Sigmoid colon (tissue), 7 donors: ENCODE results near the gene MIPEP. TPM values are rescaled to one million over a fixed set of nuclear protein-coding genes. Genes with fewer than 3 reads are reported as not detected.

ENCODE experiments used
- DNase-seq: peaks from one replicate; pipeline ENCODE4 v3.0.0-alpha.2; 2019
- H3K27ac ChIP-seq, 4 donors: fragments of 200-600 bp; sonication (generic); one replicate each; pipeline ENCODE4 v1.5.1; 2016 to 2019; ENCODE audit warnings: mild to moderate bottlenecking in 1 of 4
- H3K27me3 ChIP-seq, 3 donors: fragments of 200-600 bp; sonication (generic); one replicate each; pipeline ENCODE4 v1.5.1; 2019; ENCODE audit warnings: mild to moderate bottlenecking in 1 of 3
- H3K36me3 ChIP-seq, 4 donors: fragments of 200-600 bp; sonication (generic); one replicate each; pipeline ENCODE4 v1.5.1; 2016 to 2019
- H3K4me1 ChIP-seq, 4 donors: fragments of 200-600 bp; sonication (generic); one replicate each; pipeline ENCODE4 v1.5.1; 2017 to 2019
- H3K4me3 ChIP-seq, 4 donors: fragments of 200-600 bp; sonication (generic); one replicate each; pipeline ENCODE4 v1.5.1; 2017 to 2019; ENCODE audit warnings: mild to moderate bottlenecking in 2 of 4, moderate library complexity in 1 of 4
- H3K9me3 ChIP-seq, 4 donors: fragments of 200-600 bp in 3 of 4; sonication (generic) in 3 of 4; one replicate each; pipeline versions ENCODE4 v1.5.1 to v1.6.1; 2013 to 2019
- EP300 ChIP-seq, 4 donors: sonication (generic); formaldehyde crosslinking; IDR thresholded peaks; one replicate each; pipeline ENCODE4 v1.6.1; 2017; ENCODE audit warnings: antibody characterized with exemption in 4 of 4
- POLR2A ChIP-seq, 2 donors: fragments of 450-650 bp; IDR thresholded peaks; one replicate each; pipeline ENCODE4 v1.6.1; 2016; ENCODE audit warnings: antibody characterized with exemption in 2 of 2, mild to moderate bottlenecking in 2 of 2, moderate library complexity in 2 of 2
- POLR2AphosphoS5 ChIP-seq, 4 donors: sonication (generic); formaldehyde crosslinking; IDR thresholded peaks; one replicate each; pipeline ENCODE4 v1.6.1; 2017; ENCODE audit warnings: antibody characterized with exemption in 4 of 4
- WGBS, 2 donors: extraction: QIAGEN DNeasy Blood & Tissue Kit; methylation state at CpG; one replicate each; pipeline ENCODE4 v1.1.7; 2013; 5-methylcytosine and 5-hydroxymethylcytosine counted together
- intact Hi-C: fragments of 100-400 bp; cut with DNase I; formaldehyde crosslinking; loops from one replicate; pipeline ENCODE4 v1.15.1; 2023
- polyA plus RNA-seq, 3 donors: library from polyadenylated mRNA; stranded (reverse); fragments of 200-250 nt; gene quantifications; one replicate each; pipeline ENCODE4 v1.2.3, GENCODE V29; 2013
- total RNA-seq, 4 donors: library from RNA; depleted of rRNA; stranded (reverse); fragments of >200 nt; gene quantifications; one replicate each; pipeline ENCODE4 v1.1.0, GENCODE V29; 2016
- TF ChIP-seq, protein P1 (sequence below), 4 experiments: fragments of 450-650 bp in 3 of 4; fragments of 200-600 bp in 1 of 4; IDR thresholded peaks; one replicate each; pipeline ENCODE4 v1.5.1; 2016 to 2019; ENCODE audit warnings: antibody characterized with exemption in 4 of 4, mild to moderate bottlenecking in 3 of 4, moderate library complexity in 2 of 4
- donor health status: healthy with polysubstance abuse.
- donor health status: Bipolar disorder and iron deficiency.
- donor health status: healthy.

MIPEP gene
- total and polyA plus RNA-seq, 7 donors: 10.7 to 20.5 (median 11.4) TPM

DNA sequence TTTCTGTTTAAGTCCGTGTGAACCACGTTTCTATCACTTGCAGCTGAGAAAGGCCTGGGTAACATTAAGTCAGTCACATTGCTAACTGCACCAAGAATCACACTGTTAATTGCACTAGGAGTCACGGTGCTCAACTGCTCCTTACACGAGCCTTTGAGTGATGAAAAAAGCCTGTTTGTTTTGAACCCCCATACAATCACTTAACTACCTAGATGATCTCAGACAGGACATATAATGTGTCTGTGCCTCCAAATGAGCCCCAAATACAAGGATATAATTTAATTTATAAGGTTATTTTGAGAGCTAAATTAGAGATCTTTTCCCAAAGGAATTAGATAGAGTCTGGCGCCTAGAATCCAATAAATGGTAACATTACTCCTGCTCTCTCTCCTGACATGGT is 84.1 kb downstream of the MIPEP start:
- Histone ChIP-seq H3K4me3 (no peak overlapping the region), H3K27ac (no peak overlapping the region), H3K36me3 (peaks cover 0 to 7% (median 0%) of the 10 kb centered on the region in 4 donors), H3K27me3 (no peaks in the 10 kb centered on the region), H3K4me1 (no peaks in the 10 kb centered on the region), H3K9me3 (no peaks in the 10 kb centered on the region)
- WGBS, 2 donors: 94 to 96% methylated on average over 5 of the region's 5 CpGs
- TF ChIP-seq POLR2A (IDR thresholded peaks at IDR 0.05): no peak
- TF ChIP-seq, protein P1, sequence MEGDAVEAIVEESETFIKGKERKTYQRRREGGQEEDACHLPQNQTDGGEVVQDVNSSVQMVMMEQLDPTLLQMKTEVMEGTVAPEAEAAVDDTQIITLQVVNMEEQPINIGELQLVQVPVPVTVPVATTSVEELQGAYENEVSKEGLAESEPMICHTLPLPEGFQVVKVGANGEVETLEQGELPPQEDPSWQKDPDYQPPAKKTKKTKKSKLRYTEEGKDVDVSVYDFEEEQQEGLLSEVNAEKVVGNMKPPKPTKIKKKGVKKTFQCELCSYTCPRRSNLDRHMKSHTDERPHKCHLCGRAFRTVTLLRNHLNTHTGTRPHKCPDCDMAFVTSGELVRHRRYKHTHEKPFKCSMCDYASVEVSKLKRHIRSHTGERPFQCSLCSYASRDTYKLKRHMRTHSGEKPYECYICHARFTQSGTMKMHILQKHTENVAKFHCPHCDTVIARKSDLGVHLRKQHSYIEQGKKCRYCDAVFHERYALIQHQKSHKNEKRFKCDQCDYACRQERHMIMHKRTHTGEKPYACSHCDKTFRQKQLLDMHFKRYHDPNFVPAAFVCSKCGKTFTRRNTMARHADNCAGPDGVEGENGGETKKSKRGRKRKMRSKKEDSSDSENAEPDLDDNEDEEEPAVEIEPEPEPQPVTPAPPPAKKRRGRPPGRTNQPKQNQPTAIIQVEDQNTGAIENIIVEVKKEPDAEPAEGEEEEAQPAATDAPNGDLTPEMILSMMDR (IDR thresholded peaks at IDR 0.05): no peak
- no peak for TF ChIP-seq POLR2AphosphoS5 (IDR thresholded peaks at IDR 0.05)
- no peak for TF ChIP-seq EP300 (IDR thresholded peaks at IDR 0.05)
- DNase-seq: no peak
- intact Hi-C loops: no loop called here

DNA sequence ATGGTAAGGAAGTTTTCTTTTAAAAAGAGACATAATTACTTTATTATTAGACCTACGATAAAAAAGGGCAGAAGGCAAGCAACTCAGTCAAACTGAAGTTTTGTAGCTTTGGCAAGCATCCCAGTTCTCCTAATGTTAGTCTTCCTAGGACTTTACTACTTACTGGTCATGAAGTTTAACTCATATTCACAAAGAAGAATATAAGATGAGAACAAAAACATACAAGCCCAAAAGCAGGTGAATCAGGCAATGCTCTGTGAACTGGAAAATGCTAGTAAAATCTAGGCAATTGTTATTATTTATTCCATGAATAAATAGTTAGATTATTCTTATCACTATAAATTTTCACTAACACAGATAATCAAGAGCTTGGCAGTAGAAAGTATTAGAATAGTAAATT is 85.0 kb downstream of the MIPEP start:
- intact Hi-C loops: no loop called here
- Histone ChIP-seq H3K27ac (no peak overlapping the region), H3K4me3 (no peak overlapping the region), H3K27me3 (no peaks in the 10 kb centered on the region), H3K4me1 (no peaks in the 10 kb centered on the region), H3K36me3 (peaks cover 0 to 7% (median 0%) of the 10 kb centered on the region in 4 donors), H3K9me3 (no peaks in the 10 kb centered on the region)
- no peak for DNase-seq
- TF ChIP-seq, protein P1 (IDR thresholded peaks at IDR 0.05): no peak
- no peak for TF ChIP-seq POLR2AphosphoS5 (IDR thresholded peaks at IDR 0.05)
- 69 to 79% methylated on average over 1 of the region's 1 CpG for WGBS, 2 donors

DNA sequence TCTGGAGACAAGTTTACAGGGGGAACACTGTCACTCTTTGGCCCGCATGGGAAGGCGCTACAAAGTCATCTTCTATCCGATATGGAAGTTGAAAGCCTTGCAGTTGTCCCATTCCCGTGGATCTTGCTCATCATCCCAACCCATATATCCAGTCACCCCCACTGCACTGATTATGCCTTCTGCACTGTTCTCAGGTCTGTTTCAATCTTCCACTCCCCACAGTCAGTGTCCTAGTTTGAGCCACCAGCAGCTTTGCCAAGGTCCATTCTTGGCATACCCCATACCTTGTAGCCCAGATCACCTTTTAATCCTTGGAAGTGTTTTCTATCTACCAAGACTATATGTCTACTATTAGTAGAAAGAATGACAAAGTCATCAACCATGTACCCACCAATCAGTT is 88.1 kb downstream of the MIPEP start:
- Histone ChIP-seq H3K4me3 (no peak overlapping the region), H3K36me3 (peaks cover 0 to 20% (median 0%) of the 10 kb centered on the region in 4 donors), H3K27ac (no peak overlapping the region), H3K9me3 (no peaks in the 10 kb centered on the region), H3K4me1 (no peaks in the 10 kb centered on the region), H3K27me3 (no peaks in the 10 kb centered on the region)
- no peak for DNase-seq
- intact Hi-C loops: no loop called here
- TF ChIP-seq, protein P1 (IDR thresholded peaks at IDR 0.05): no peak
- 91 to 97% methylated on average over 4 of the region's 4 CpGs for WGBS, 2 donors

DNA sequence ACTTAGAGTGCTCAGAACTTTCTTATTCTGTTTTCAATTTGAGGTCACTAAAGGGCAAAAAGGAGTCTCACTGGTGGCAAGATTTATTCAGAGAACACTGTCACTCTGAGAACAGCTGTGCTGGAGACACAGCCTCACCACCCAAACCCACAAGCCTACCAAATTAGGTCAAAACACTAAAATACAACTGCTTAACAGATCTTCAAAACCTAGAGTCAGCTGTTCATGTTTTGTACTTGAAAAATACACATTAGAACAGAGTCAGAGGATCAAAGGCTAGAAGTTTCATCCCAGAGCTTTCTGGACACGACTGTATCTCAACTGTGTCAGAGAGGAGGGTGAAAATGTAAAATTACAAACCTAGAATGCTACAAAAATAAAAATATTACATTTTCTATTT is 89.3 kb downstream of the MIPEP start:
- no peak for DNase-seq

More for the DNA sequence above, 89.3 kb downstream of the MIPEP start:
- Histone ChIP-seq H3K4me1 (peaks cover 0 to 4% (median 0%) of the 10 kb centered on the region in 4 donors), H3K27me3 (no peaks in the 10 kb centered on the region), H3K4me3 (no peak overlapping the region), H3K27ac (peak overlapping the region in 1 of 4 donors; percentile 51), H3K9me3 (no peaks in the 10 kb centered on the region), H3K36me3 (peaks cover 0 to 16% (median 0%) of the 10 kb centered on the region in 4 donors)
- 40 to 84% methylated on average over 1 of the region's 1 CpG for whole genome bisulfite sequencing, 2 donors
- intact Hi-C loops: no loop called here
- TF ChIP-seq, protein P1 (IDR thresholded peaks at IDR 0.05): no peak
- TF ChIP-seq POLR2A (IDR thresholded peaks at IDR 0.05): no peak
- no peak for TF ChIP-seq EP300 (IDR thresholded peaks at IDR 0.05)
- TF ChIP-seq POLR2AphosphoS5 (IDR thresholded peaks at IDR 0.05): no peak
